Upper lobe of left lung (tissue), 4 donors: ENCODE measurements around the gene PLD3.

Source experiments
- CTCF ChIP-seq, 6 experiments: fragments of 450-650 bp in 4 of 6; fragments of 200-600 bp in 2 of 6; sonication (generic) in 2 of 6; IDR thresholded peaks; one replicate each; pipeline ENCODE4 v1.5.1; 2016 to 2019; ENCODE audit warnings: antibody characterized with exemption in 6 of 6
- EP300 ChIP-seq, 4 donors: sonication (generic); formaldehyde crosslinking; IDR thresholded peaks; one replicate each; pipeline ENCODE4 v1.5.1; 2017; ENCODE audit warnings: antibody characterized with exemption in 4 of 4, control low read depth in 2 of 4
- POLR2A ChIP-seq, 4 donors: fragments of 450-650 bp; IDR thresholded peaks; one replicate each; pipeline ENCODE4 v1.5.1; 2016 to 2017; ENCODE audit warnings: antibody characterized with exemption in 4 of 4, mild to moderate bottlenecking in 2 of 4
- POLR2AphosphoS5 ChIP-seq, 2 donors: sonication (generic); formaldehyde crosslinking; IDR thresholded peaks; one replicate each; pipeline ENCODE4 v1.5.1; 2017; ENCODE audit warnings: antibody characterized with exemption in 2 of 2

DNA sequence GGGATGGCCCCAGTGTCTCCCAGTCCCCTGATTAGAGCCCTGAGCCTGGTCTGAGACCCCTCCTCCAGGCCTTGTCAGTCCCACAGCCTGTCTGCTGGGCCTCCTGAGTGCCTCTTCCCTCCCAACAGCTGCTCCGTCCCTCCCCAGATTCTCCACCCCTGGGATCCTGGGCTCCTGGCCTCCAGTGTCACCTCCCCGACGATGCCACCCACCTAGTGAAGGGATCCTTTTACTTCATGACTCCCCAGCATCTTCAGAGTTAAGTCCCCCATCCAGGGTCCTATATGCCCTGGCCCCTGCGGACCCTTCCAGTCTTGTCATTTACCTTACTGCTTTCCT, 69.1 kb downstream of the PLD3 start:
- TF ChIP-seq POLR2A (IDR thresholded peaks at IDR 0.05) (no peak), CTCF (IDR thresholded peaks at IDR 0.05) (no peak), EP300 (IDR thresholded peaks at IDR 0.05) (no peak), POLR2AphosphoS5 (IDR thresholded peaks at IDR 0.05) (no peak)
